Epithelial cell of prostate (primary cell): ENCODE measurements around the gene MICU1.
"Not testable (repeated sequence)": the region's sequence is repeated elsewhere in the genome, so short reads cannot be mapped to it uniquely, and the experiment has no call there.

Experiments used
- DNase-seq: peaks from one replicate; pipeline ENCODE4 v3.0.0-alpha.2; 2011; ENCODE audit warnings: low read depth, low spot score
- H3K27ac ChIP-seq: fragments of 450-650 bp; 2 replicates; pipeline ENCODE4 v1.5.1; 2017; ENCODE audit warnings: mild to moderate bottlenecking

The MICU1 gene

DNA sequence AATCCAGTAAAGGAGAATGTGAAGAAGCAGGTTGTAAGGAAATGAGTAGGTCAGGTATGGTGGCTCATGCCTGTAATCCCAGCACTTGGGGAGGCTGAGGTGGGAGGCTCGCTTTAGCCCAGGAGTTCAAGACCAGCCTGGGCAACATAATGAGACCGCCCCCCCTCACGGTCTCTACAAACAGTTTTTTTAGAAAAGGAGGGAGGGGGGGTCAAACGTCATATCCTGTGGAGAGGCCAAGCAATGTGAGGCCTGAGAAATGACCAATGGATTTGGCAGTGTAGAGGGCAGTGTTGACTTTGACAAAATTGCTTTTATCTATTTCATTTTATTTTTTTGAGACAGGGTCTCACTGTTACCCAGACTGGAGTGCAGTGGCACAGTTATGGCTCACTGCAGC, 268.9 kb downstream of the MICU1 start:
- H3K27ac ChIP-seq, result no peak overlapping the region
- DNase-seq, result no peak

DNA sequence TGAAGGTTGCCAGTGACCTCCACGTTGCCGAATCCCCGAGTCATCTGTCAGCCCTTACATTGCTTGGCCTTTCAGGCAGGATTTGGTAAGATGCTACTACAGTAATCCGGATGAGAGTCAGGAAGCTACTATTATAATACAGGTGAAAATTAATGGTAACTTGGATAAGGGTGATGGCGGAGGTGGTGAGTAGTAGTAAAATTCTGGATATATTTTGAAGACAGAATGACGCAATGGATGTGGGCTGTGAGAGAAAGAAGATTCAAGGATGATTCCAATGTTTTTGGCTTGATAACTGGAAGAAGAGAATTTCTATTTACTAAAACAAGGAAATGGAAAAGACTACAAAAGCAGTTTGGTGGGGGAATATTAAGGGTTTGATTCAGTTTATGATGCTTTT, 269.8 kb downstream of the MICU1 start:
- no peak overlapping the region for H3K27ac ChIP-seq
- no peak for DNase-seq

DNA sequence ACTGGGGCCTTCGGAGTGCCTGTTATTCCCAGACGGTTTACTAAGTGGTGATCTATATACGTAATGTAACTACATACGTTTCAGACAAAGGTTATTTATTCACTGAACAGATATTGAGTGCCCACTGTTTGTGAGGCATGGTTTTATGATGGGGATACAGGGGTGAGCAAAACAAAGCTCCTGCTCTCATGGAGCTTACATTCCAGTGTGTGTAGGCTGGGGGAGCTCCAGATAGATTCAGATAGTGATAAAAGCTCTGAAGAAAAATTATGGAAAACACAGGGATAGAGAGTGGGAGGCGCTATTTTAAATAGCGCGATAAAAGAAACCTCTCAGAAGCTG, 270.7 kb downstream of the MICU1 start:
- peak overlapping the region; percentile 95 for H3K27ac ChIP-seq
- DNase-seq, result no peak

- DNase-seq, result peak; percentile 73
- peak within 1 kb of the TSS; percentile 95 for H3K27ac ChIP-seq
Measured at GRCh38 chr10:72354356-72355213, 271.3 kb downstream of the MICU1 start, which contains the start of gene DNAJB12. Gene DNAJB12, minus strand, starts transcription at chr10:72354919. Its CDS starts 22 bp downstream, at chr10:72354897.

DNA sequence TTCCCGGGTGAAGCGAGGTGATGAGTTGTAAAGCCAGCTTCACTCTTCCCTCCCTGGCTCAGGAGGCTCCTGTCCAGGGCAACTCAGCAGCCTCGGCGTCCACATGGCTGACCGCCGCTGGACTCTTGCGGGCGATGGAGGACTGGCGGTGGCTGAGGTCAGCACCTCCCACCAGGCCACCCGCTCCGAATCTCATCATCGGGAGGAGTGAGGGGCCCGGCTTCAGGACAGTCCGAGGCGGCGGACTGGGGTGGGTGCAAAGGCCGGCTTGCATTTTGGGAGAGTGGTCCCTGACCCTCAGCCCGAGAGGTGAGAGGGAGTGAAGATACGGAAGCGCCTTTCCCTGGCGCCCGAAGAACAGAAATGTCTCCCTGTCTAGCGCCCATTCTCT, 271.9 kb downstream of the MICU1 start:
- DNase-seq, result no peak
- H3K27ac ChIP-seq, result peak overlapping the region; percentile 95

DNA sequence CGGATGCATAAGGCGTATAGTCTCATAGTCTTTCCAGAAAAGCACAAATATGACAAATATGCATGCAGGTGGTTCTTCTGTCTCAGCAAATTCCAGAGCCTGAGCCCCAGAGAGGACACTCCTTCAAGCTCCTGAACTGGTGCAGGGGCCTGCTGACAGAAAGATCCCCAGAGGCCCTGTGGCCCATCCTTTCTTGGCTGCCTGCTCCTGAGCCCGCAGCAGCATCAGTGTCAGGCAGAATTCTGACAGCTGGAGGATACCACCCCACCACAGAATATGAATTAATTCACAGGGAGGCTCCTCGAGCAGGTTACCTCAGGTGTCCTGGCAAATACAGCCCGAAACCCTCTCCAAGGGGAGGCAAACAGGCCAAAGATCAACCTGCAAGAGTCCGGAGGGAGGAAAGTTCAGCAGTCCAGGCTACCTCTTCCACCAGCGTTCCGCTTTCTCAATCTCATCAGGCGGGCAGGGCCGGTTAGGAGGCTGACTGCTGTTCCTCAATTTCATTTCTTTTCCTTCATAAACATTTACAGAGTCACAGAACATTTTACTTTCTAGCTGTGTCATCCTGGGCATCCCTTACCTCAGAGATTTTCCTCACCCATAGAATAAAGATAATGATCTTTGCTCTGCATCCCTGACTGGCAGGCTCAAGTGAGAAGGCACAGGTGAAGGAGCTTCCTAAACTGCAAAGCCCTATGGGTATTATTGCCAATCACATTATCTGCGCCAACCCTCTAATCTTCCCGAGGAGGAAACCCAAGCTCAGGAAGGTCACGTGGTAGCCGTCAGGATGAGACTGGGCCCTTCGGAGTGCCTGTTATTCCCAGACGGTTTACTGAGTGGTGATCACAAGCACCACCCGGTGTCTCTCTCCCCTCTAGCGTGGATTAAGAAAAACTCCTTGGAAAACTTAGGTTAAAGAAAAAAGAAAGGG, 272.6 kb downstream of the MICU1 start:
- no peak for DNase-seq
- peak overlapping the region; percentile 95 for H3K27ac ChIP-seq

GRCh38 chr10:72351479-72351878, 274.4 kb downstream of the MICU1 start:
- DNase-seq, result no peak
- no peak overlapping the region for H3K27ac ChIP-seq

- no peak for DNase-seq
- no peak overlapping the region for H3K27ac ChIP-seq
Measured at GRCh38 chr10:72349438-72349837, 276.4 kb downstream of the MICU1 start.

DNA sequence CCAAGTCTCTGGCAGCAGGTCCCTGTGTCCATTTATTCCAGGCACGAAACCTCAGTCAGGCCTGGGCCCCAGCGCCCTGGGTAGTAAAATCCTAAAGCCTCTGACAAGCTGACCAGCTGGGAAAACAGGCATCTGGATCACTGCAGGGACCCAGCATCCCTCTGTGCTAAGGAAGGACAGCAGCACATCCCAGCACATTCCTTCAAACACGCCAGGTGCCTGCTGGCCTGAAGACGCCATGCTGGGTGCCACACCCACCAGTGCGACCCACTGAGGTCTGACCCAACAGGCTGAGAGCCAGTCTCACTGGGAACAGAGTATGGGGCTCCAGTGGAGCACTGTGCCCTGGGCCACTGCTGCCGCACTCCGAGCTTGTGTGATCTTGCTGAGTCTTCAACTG, 277.6 kb downstream of the MICU1 start:
- H3K27ac ChIP-seq, result no peak overlapping the region

GRCh38 chr10:72346117-72346516, 279.8 kb downstream of the MICU1 start:
- DNase-seq, H3K27ac ChIP-seq: not testable (repeated sequence)

More for the DNA sequence above, 277.6 kb downstream of the MICU1 start:
- DNase-seq, result no peak

GRCh38 chr10:72344932-72345331, 280.9 kb downstream of the MICU1 start:
- no peak for DNase-seq
- no peak overlapping the region for H3K27ac ChIP-seq

DNA sequence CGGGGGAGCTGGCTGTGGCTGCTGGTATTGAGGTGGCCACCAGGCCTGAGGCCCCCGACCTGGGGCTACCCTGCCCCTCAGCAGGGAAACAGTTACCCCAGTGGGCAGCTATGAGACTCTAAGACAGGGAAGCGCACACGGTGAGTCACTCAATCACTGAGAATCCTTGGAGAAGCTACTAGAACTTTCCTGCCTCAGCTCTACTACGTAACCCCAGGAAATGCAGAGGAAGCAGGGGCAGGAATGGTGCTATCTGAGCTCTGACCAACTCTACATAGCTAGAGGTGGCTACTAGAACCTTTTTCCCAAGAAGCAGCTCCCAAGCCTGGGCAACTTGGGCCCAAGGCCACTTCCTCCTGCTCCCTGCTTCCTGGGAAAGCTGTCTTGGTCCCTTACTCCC, 283.0 kb downstream of the MICU1 start:
- no peak for DNase-seq
- no peak overlapping the region for H3K27ac ChIP-seq

DNA sequence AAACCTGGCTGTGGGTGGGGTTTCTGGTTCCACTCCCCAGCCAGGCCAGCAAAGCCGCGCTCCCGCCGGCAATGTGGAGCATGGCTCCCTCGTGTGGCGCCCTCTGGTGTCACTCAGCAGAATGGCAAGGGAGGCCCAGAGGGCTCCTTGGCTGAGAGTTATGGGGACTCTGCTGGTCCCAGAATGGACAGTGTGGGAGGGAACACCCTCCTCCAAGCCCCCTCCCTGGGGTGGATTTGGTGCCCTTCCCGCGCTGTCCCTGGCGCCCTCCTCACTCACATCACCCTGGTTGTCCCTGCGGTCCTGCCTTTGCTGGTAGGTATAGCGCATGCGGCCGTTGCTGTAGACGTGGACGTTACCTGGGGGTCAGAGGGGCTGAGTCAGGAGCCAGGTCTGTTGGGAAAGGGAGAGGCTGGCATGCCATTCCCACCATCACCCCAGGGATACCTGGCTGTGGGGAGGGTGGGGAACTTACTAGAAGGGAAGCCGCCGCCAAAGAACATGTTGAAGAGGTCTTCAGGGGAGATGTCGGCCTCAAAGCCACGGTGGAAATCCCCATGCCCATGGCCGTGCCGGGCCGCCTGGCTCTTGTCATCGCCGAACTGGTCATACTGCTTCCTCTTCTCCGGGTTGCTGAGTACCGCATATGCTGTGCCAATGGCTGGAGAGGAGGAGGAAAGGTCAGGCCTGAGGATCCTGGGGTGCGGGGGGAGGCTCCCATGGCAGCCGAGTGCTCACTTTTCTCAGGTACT, 285.2 kb downstream of the MICU1 start:
- H3K27ac ChIP-seq, result no peak overlapping the region
- DNase-seq, result no peak

GRCh38 chr10:72338180-72338579, 287.7 kb downstream of the MICU1 start:
- DNase-seq, result no peak

DNA sequence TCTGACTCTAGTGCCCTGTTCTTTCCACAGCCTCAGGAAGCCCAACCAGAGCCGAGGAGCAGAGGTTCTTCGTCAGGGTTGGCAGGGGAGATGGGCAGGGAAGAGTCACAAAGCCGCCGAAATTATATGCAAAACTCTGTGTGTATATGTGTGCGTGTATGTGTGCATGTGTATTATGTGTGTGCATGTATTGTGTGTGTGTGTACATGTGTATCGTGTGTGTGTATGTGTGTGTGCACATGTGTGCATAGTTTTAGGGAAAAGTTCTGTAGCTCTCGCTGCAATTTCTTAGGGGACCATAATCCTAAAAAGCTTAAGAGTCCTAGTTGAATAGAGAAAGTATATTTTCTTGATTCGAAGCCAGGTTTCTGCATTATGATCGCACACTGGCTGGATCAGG, 288.2 kb downstream of the MICU1 start:
- H3K27ac ChIP-seq, result peak overlapping the region; percentile 100
- DNase-seq, result no peak

More at GRCh38 chr10:72338180-72338579, 287.7 kb downstream of the MICU1 start:
- peak overlapping the region; percentile 100 for H3K27ac ChIP-seq

- no peak for DNase-seq
- peak overlapping the region; percentile 100 for H3K27ac ChIP-seq
Measured at GRCh38 chr10:72337039-72337629, 288.7 kb downstream of the MICU1 start.

- H3K27ac ChIP-seq, result peak overlapping the region; percentile 100
- DNase-seq, result no peak
Measured at GRCh38 chr10:72336259-72337038, 289.4 kb downstream of the MICU1 start.

- DNase-seq, result no peak
- H3K27ac ChIP-seq, result peak overlapping the region; percentile 100
Measured at GRCh38 chr10:72335394-72336258, 290.3 kb downstream of the MICU1 start.
